ENCODE results near the gene C8G.

C8G gene

GRCh38 chr9:136944519-136945332 lies at the start of gene C8G, which contains the start of gene FBXW5:
Gene C8G, plus strand, starts transcription at chr9:136945243. Its CDS starts 78 bp downstream, at chr9:136945321.
Gene FBXW5, minus strand, starts transcription at chr9:136944738. Its CDS starts 655 bp downstream, at chr9:136944083.
- peak; percentile 90 for DNase-seq

GRCh38 chr9:136896027-136896426 lies 49.0 kb upstream of the C8G start:
- DNase-seq = no peak

- DNase-seq = no peak
Measured at GRCh38 chr9:136898483-136899100, 46.5 kb upstream of the C8G start.

GRCh38 chr9:136899196-136899595 lies 45.8 kb upstream of the C8G start:
- DNase-seq = no peak

GRCh38 chr9:136900556-136900955 lies 44.5 kb upstream of the C8G start:
- DNase-seq = no peak

GRCh38 chr9:136900988-136901515 lies 44.0 kb upstream of the C8G start:
- DNase-seq = no peak

DNA sequence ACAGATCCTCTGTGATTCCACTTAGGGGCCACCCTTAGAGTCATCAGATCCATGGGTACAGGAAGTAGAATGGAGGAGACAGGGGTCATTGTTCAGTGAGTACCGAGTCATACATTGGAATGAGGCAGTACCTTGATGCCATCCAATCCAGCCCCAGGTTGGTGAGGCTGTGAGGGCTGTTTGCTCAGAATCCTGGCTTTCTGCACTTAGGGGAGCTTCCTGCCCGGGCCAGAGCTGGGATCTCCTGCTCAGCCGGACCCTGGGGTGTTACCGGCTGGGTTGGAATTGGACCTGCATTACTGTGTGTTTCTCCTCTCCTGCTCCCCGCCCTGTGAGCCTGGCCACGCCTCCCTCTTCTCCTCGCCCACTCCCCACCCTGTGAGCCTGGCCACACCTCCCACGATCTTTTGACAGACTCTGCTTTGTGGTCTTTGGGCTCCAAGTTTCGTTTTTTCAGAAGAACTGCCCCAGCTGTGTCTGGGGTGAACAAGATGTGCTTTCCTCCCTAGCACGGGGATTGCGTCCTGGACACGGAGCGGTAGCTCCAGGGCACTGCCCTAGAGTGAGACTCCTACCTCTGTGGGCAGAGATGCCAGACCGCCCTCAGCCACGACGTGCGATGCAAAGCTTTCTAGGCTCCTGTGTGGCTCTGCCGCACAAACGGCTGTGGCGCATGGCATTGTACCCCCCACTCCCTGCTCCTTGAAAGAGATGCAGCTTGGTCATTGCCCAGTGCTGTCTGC lies 43.4 kb upstream of the C8G start:
- no peak for DNase-seq

DNA sequence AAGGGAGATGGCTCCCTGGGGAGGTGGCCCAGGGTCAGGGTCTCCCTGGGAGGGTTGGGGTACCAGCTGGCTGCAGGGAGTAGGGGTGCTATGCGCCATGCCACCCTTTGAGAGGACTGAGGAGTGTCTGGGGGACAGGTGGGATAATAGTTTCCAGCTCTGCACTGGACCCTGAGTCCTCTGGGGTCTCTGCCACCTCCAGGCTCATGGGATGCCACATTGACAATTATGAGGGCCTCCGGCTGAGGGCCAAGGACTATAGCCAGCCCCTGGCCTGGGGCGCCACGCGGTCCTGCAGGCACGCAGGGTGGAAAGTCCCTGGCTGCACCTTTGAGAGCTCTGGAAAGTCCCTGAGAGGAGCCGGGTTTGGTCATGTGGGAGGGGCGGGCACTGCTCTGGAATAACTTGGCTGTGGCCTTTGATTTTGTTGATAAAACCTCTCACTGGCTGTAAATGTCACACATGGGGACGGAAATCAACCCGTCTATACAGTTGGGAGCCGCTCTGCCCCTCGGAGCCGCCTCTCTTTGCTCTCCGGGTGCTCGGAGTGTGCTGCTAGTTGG lies 42.7 kb upstream of the C8G start:
- DNase-seq = no peak

DNA sequence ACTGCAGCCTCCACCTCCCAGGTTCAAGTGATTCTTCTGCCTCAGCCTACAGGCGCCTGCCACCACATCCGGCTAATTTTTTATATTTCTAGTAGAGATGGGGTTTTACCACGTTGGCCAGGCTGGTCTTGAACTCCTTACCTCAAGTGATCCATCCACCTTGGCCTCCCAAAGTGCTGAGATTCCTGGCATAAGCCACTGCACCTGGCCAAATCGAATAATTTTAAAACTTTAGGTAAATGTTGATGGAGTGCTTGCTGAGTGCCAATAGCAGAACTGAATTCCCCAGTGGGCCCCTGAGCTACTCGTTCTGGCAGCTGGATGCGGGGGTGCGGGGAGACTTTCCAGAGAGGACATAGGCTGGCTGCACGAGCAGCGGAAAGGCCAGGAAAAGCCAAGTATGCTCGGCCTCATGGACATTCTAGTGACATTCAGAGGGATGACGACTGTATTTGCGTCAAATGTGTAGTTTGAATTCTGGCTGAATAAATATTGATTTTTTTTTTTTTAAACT lies 41.9 kb upstream of the C8G start:
- DNase-seq = no peak

GRCh38 chr9:136906266-136906665 lies 38.8 kb upstream of the C8G start:
- DNase-seq = no peak

DNA sequence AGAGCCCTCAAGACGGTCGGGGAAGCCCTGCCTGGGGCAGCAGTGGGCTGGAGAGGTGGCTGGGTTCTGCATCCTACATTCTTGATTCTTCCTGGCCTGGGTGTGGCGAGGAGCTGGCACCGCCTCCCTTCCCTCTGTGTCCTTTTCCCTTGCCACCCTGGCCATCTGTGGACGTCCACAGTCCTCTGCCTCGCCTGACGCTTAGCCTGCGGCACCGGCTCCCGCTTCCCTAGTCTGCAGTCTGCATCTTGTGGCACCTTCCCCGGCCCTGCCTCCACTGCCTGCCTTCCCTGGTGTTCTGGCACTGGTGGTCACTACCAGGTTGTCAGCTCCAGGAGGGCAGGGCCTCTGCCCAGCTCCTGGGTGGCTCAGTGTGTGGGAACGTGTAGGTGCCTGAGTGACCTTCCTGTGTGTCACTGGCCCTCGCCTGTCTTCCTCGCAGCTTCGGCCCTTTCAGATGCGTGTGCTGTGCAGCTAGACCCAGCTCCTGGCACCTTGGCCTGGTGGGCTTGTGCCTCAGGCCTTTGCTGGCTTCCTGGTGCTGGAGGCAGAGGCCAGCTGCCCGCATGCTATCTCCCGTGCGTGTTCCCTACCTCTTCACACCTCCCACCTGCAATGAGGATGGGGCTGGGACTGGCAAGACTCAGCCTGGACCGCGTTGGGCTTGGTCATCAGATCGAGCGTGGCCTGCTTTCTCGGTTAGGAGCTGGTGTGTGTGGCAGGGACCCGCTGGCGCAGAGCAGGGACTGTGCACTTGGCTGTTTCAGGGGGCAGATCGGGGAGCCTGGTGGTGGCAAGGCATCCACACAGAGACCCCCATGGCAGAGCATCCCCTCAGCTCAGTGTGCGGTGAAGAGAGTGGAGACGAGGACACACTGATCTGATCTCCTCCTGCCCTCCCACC lies 37.8 kb upstream of the C8G start:
- no peak for DNase-seq

- no peak for DNase-seq
Measured at GRCh38 chr9:136910197-136910900, 34.7 kb upstream of the C8G start.

GRCh38 chr9:136910901-136911245 lies 34.2 kb upstream of the C8G start:
- no peak for DNase-seq

DNA sequence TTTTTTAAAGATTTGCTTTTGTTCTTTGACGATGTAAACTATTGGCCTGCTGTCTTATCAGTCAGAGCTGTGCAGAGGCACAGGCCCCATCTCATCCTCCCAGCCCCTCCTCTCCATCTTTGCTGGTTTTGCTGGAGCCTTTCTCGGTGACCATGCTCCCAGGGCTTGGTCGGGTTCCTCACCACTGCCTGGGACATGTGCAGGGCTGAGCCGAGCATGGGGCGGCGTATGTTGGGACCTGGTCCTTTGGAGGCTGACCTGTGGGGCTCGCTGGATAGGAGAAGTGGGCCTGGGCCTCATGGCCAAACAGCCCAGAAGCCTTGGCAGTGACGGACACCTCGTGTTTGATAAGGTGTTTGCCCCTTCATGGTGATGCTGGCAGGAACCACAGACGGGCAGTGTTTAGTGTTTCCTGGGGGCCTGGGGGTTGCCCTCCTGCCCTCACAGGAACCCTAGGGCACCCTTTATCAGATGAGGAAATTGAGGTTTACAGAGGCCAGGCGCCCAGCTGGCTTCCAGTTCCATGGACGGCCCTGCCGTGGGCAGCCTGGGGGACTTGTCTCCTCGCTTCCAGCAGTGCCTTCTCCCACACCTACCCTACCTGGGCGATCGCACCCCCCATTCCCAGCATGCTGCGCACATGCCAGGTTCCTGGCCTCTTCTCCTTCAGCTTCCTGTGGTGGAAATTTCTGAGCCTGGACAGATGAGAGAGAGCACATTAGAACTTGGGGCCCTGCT lies 31.2 kb upstream of the C8G start:
- DNase-seq = no peak

DNA sequence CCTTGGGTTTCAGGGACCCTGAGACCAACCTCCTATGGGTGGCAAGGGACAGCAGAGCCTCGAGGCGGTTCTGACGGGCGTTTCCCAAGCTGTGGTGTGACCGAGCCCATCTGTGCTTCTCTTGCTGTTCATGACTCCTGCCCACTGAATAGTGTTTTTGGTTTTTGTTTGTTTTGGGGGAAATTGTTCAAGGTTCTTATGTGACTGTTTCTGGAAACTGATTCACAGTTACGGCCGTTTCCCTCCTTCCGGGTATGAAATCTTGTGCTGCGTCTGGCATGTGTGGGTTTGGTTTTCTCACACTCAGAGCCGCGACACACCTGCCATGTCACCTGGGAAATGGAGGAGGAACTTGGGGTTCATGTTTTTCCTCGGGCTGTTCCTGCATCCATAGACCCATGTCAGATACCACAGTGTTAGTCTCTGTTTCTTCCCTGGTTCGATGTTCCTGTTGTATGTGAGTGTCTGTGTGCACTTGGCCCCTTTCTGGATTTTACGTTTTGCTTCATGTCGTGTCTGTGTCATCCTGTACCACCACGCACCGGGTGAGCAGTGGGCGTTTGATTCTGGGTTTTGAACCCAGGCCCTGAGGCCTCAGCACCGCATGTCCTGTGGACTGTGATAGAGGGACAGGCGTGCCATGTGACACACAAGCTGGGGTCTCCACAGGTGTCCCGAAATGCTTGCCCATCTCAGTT lies 29.3 kb upstream of the C8G start:
- DNase-seq = no peak

GRCh38 chr9:136916330-136917184 lies 28.5 kb upstream of the C8G start:
- DNase-seq = no peak

GRCh38 chr9:136917902-136918301 lies 27.1 kb upstream of the C8G start:
- no peak for DNase-seq

DNA sequence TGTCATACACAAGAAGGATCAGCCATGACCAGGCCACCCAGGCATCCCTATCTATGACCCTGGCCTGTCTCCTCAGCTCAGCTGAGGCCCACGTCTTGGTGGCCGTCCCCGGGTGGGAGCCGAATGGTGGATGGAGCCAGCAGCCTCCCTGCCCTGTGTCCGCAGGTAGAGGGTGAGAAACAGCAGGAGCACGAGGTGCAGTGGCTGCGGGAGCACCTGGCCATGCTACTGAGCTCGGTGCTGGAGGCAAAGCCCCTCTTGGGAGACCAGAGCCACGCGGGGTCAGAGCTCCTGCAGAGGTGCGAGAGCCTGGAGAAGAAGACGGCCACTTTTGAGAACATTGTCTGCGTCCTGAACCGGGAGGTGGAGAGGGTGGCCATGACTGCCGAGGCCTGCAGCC lies 25.0 kb upstream of the C8G start:
- no peak for DNase-seq

DNA sequence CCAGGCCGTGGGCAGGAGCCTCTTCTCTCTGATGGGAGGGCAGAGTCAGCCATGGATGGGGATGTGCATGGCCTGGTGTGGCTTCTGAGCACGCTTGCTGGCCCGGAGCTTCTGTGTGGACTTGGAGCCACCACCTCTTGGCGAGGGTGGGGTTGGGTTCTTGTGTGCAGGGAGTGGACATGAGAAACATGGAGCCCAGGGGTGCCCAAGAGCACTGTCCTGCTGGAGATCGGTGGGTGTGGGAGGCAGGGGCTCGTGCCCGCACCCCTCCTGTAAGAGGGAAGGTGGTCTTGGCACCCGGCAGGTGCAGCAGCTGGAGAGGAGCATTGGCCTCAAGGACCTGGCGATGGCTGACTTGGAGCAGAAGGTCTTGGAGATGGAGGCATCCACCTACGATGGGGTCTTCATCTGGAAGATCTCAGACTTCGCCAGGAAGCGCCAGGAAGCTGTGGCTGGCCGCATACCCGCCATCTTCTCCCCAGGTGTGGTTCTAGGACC lies 24.3 kb upstream of the C8G start:
- no peak for DNase-seq
